AG04450 (cell line): ENCODE data around the gene DTX3. TPM values are rescaled to one million over a fixed set of nuclear protein-coding genes. Genes with fewer than 3 reads are reported as not detected.
"Not testable (repeated sequence)": the region's sequence is repeated elsewhere in the genome, so short reads cannot be mapped to it uniquely, and the experiment has no call there.

Experiments
- CTCF ChIA-PET: fragments of 300-600, 350-600 bp; formaldehyde crosslinking; extraction: SDS; loops from one replicate; lab custom pipeline; 2022; ENCODE audit warnings: antibody characterized with exemption, inconsistent platforms; lab: Charles Lee
- POLR2A ChIA-PET: fragments of 350-600 bp; formaldehyde crosslinking; extraction: SDS; loops from one replicate; lab custom pipeline; 2021; ENCODE audit warnings: antibody characterized with exemption, inconsistent platforms; lab: Yijun Ruan, JAX
- DNase-seq: peaks from one replicate; pipeline ENCODE4 v3.0.0-alpha.2; 2011; ENCODE audit warnings: low read depth, low spot score
- H3K27ac ChIP-seq: one replicate; pipeline ENCODE4 v1.5.1; 2012; ENCODE audit warnings: low read depth, low read length, control low read depth
- H3K27me3 ChIP-seq: one replicate; pipeline ENCODE4 v1.6.0; 2012; ENCODE audit warnings: low read length; ENCODE audit not compliant: control insufficient read depth, insufficient read depth
- H3K4me3 ChIP-seq: 2 replicates; pipeline ENCODE4 v1.5.1; 2011; ENCODE audit warnings: mild to moderate bottlenecking, low read depth, low read length, control low read depth
- H3K9me3 ChIP-seq: 2 replicates; pipeline ENCODE4 v1.5.1; 2012; ENCODE audit warnings: low read length; ENCODE audit not compliant: control insufficient read depth, insufficient read depth
- CTCF ChIP-seq: IDR thresholded peaks from 2 replicates; pipeline ENCODE4 v1.5.1; 2011; ENCODE audit warnings: low read depth, low read length, control low read depth, inconsistent platforms
- polyA plus RNA-seq: library from polyadenylated mRNA; depleted of rRNA; stranded (reverse); fragments of >200 nt; gene quantifications from 2 replicates; pipeline ENCODE4 v1.2.3, GENCODE V29; 2011

Gene DTX3
- polyA plus RNA-seq, 1 experiment: 24.8 TPM

DNA sequence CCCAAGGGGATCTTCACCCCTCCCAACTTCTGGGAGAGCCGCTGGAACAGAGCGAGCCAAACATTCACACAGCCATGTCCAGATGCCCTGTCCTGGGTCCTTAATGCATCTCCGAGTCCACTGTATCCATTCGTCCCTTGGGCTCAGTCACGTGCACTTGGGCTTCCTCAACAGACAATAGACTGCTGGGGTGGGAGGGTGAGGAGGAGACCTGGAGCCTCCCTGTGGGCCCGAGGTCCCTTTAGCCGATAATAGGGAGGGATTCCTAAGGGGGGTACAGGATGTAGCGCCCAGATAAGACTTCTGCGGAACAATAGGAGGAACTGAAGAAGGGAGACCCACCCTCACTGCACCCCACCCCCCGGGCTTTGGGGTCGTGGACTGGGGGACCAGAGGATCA lies 13.3 kb downstream of the DTX3 start:
- Histone ChIP-seq H3K27ac (no peak overlapping the region), H3K27me3 (peaks cover 22% of the 10 kb centered on the region), H3K4me3 (no peak overlapping the region), H3K9me3 (no peaks in the 10 kb centered on the region; the same call in 1 of the 2 replicates)
- TF ChIP-seq CTCF: no peak
- no peak for DNase-seq
- ChIA-PET CTCF (no interaction called here), POLR2A (no interaction called here)

GRCh38 chr12:57618431-57618830 lies 13.8 kb downstream of the DTX3 start:
- CTCF ChIA-PET, H3K4me3 ChIP-seq, H3K9me3 ChIP-seq, H3K27ac ChIP-seq, DNase-seq, POLR2A ChIA-PET: not testable (repeated sequence)
- peaks cover 25% of the 10 kb centered on the region for H3K27me3 ChIP-seq

GRCh38 chr12:57618966-57619433 lies 14.4 kb downstream of the DTX3 start:
- Histone ChIP-seq H3K9me3 (no peaks in the 10 kb centered on the region; the same call in 1 of the 2 replicates), H3K4me3 (no peak overlapping the region), H3K27ac (no peak overlapping the region), H3K27me3 (peaks cover 29% of the 10 kb centered on the region)
- DNase-seq: no peak
- no peak for TF ChIP-seq CTCF
- ChIA-PET CTCF (interaction anchor here (1.3 to 7.6 kb wide), 2 partner anchors 12 to 36 kb away, joined by 3 to 112 read pairs; no protein-coding TSS in a partner anchor), POLR2A (no interaction called here)

DNA sequence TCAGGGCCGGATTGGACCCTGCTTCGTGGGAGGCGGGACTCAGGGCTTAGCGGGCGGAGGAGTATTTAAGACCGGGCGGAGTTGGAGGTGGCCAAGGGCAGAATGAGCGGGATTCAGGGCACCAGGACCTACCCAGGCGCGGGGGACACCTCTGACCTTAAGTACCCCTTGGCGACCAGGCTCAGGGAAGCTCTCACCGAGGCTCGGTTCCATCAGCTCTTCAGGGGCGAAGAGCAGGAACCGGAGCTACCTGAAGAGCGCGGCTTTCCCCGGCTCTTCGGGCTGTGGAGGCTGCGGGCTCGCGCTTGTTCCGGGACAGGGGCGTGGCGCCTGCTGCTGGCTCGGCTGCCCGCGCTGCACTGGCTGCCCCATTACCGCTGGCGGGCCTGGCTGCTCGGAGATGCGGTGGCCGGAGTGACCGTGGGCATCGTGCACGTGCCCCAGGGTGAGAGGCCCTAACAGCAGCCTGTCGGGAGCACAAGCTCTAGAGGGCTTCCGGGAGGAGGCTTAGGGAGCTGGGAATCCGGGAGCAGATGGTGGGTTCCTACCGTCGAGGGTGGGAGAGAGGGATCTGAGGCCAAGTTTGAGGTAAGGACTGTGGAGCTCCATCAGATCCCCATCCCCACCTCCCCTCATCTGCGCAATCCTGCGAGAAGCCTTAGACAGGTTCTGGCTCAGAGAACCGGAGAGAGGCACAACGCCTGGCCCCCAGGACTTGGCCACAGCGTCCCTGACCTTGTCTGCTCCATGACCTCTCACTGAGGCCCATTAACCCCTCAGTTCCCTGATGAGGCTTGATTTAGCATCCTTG lies 15.0 kb downstream of the DTX3 start:
- no peak overlapping the region for H3K27ac ChIP-seq
- POLR2A ChIA-PET: interaction anchor here (1.9 kb wide), 1 partner anchor 8 kb away, joined by 8 read pairs; the partner anchor contains the start of gene ARHGEF25
- H3K9me3 ChIP-seq: no peaks in the 10 kb centered on the region; the same call in 1 of the 2 replicates
- peaks cover 33% of the 10 kb centered on the region for H3K27me3 ChIP-seq
- no peak overlapping the region for H3K4me3 ChIP-seq
- CTCF ChIA-PET: interaction anchor here (1.3 to 7.6 kb wide), 3 partner anchors 11 to 37 kb away, joined by 3 to 112 read pairs (median 6); partner anchors contain the start of gene B4GALNT1
- TF ChIP-seq CTCF: no peak
- no peak for DNase-seq

DNA sequence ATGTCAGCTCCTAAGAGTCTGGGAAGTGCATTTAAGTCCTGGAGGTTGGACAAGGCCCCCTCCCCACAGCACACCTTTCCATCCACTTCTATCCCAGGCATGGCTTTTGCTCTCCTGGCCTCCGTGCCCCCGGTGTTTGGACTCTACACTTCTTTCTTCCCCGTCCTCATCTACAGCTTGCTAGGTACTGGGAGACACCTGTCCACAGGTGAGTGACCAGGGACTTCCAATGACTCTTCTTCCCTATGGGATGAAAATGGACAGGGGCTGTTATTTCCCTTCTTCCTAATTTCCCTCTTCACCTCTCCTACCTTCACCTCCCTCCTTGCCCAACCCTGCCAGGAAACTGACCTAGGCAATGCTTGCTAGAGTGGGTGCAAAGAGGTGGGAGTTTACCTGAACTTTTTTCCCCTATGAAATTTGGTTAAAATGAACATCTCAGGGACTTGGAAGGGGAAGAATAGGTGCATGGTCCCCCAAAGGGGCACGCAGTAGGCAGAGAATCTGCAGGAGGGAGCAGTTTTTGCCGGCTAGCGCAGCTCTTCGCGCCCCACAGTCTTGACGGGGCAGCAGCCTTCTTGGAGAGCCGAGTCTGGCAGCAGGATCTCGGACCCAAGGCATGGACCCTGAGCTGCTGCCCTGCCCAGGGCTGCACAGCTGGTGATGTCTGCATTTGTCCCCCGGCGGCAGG lies 15.8 kb downstream of the DTX3 start:
- no peak overlapping the region for H3K4me3 ChIP-seq
- CTCF ChIA-PET: interaction anchor here (0.6 to 7.6 kb wide), 7 partner anchors 9 to 162 kb away, joined by 3 to 112 read pairs (median 4); partner anchors contain the start of genes ARHGEF25, B4GALNT1 and PIP4K2C
- H3K27ac ChIP-seq: no peak overlapping the region
- H3K27me3 ChIP-seq: peaks cover 37% of the 10 kb centered on the region
- TF ChIP-seq CTCF: no peak
- no peaks in the 10 kb centered on the region; the same call in 1 of the 2 replicates for H3K9me3 ChIP-seq
- DNase-seq: no peak
- POLR2A ChIA-PET: interaction anchor here (1.2 to 1.9 kb wide), 2 partner anchors 9 kb away, joined by 3 to 8 read pairs; partner anchors contain the start of gene ARHGEF25
